H1 (cell line): ENCODE results near the gene SNAI1. TPM values are rescaled to one million over a fixed set of nuclear protein-coding genes. Genes with fewer than 3 reads are reported as not detected.

Source experiments
- CBX5 ChIP-seq: fragments of 300-800, 300-1000 bp; sonication (generic); IDR thresholded peaks from 2 replicates; pipeline ENCODE4 v1.7.1; 2016; ENCODE audit warnings: antibody characterized with exemption, low read length, low read depth
- CEBPB ChIP-seq: IDR thresholded peaks from 2 replicates; pipeline ENCODE4 v1.6.1; 2012; ENCODE audit warnings: low read depth, low read length
- CREB1 ChIP-seq: IDR thresholded peaks from 2 replicates; pipeline ENCODE4 v1.6.1; 2012; ENCODE audit warnings: inconsistent platforms
- CTBP2 ChIP-seq: IDR thresholded peaks from 2 replicates; pipeline ENCODE4 v1.7.0; 2011; ENCODE audit warnings: borderline replicate concordance, mild to moderate bottlenecking, moderate library complexity, mixed read lengths, low read length; ENCODE audit not compliant: insufficient read depth, insufficient read length
- EGR1 ChIP-seq: IDR thresholded peaks from 2 replicates; pipeline ENCODE4 v1.6.1; 2011; ENCODE audit warnings: low read depth, low read length, borderline replicate concordance
- HDAC2 ChIP-seq, 2 experiments: fragments of 300-600 bp in 1 of 2; sonication (generic) in 1 of 2; IDR thresholded peaks; 2 replicates each; pipeline ENCODE4 v1.6.1; 2011 to 2012; ENCODE audit warnings: low read depth in 2 of 2, low read length in 2 of 2, mild to moderate bottlenecking in 2 of 2, moderate library complexity in 2 of 2, borderline replicate concordance in 1 of 2, inconsistent platforms in 1 of 2
- HDAC6 ChIP-seq: IDR thresholded peaks from one replicate; pipeline ENCODE4 v1.7.1; 2012; ENCODE audit warnings: low read depth, mild to moderate bottlenecking, inconsistent platforms, low read length, moderate library complexity
- KDM4A ChIP-seq: IDR thresholded peaks from one replicate; pipeline ENCODE4 v1.7.1; 2012; ENCODE audit warnings: low read depth, mild to moderate bottlenecking, moderate library complexity, low read length, inconsistent platforms; ENCODE audit not compliant: severe bottlenecking
- MAX ChIP-seq: IDR thresholded peaks from 2 replicates; pipeline ENCODE4 v1.6.1; 2012; ENCODE audit warnings: inconsistent platforms
- PHF8 ChIP-seq: fragments of 200-600 bp; sonication (generic); conservative IDR thresholded peaks from 2 replicates; pipeline ENCODE4 v1.7.1; 2012; ENCODE audit warnings: low read depth, mild to moderate bottlenecking, inconsistent platforms, low read length, moderate library complexity
- POLR2A ChIP-seq, 2 experiments: IDR thresholded peaks; 1 replicate in 1 of 2; 2 replicates in 1 of 2; pipeline ENCODE4 v1.6.1; 2011; ENCODE audit warnings: low read depth in 2 of 2, low read length in 2 of 2, mild to moderate bottlenecking in 2 of 2; ENCODE audit errors: control extremely low read depth in 1 of 2
- POU5F1 ChIP-seq: IDR thresholded peaks from 2 replicates; pipeline ENCODE4 v1.6.1; 2011; ENCODE audit warnings: low read depth, mild to moderate bottlenecking, low read length, moderate library complexity
- RBBP5 ChIP-seq: IDR thresholded peaks from 2 replicates; pipeline ENCODE4 v1.7.1; 2012; ENCODE audit warnings: low read depth, mild to moderate bottlenecking, inconsistent platforms, low read length, moderate library complexity, borderline replicate concordance
- SP4 ChIP-seq: IDR thresholded peaks from 2 replicates; pipeline ENCODE4 v1.6.1; 2012; ENCODE audit warnings: low read length, inconsistent platforms
- TAF1 ChIP-seq: IDR thresholded peaks from 2 replicates; pipeline ENCODE4 v1.6.1; 2011; ENCODE audit warnings: mild to moderate bottlenecking, low read depth, low read length
- TAF7 ChIP-seq: optimal IDR thresholded peaks from 2 replicates; pipeline ENCODE3; 2011; ENCODE audit warnings: low read depth, mild to moderate bottlenecking, inconsistent platforms, low read length, moderate library complexity, borderline replicate concordance
- TEAD4 ChIP-seq: IDR thresholded peaks from 2 replicates; pipeline ENCODE4 v1.6.1; 2012; ENCODE audit warnings: low read depth, low read length, inconsistent platforms, mixed read lengths
- ZNF274 ChIP-seq: IDR thresholded peaks from 2 replicates; pipeline ENCODE4 v1.7.0; 2012; ENCODE audit warnings: low read length, borderline replicate concordance; ENCODE audit errors: extremely low read depth
- polyA plus RNA-seq, 7 experiments: library from polyadenylated mRNA; depleted of rRNA in 3 of 7; stranded (reverse) in 5 of 7; unstranded in 2 of 7; fragments of >200 nt in 5 of 7; fragments of 200-250 nt in 2 of 7; gene quantifications; 1 replicate in 5 of 7; 2 replicates in 1 of 7; 4 replicates in 1 of 7; pipeline versions ENCODE4 v1.2.1 to v1.2.3, GENCODE V29; 2011 to 2013; ENCODE audit warnings: missing spikeins in 2 of 7, mixed read lengths in 2 of 7
- total RNA-seq: library from RNA; stranded (reverse); fragmentation: NEBNext Ultra II Directional; extraction: Animal tissue kit (Norgen Biotek cat#: 25700); gene quantifications from 2 replicates; pipeline ENCODE4 v1.2.1, GENCODE V29; 2021

The SNAI1 gene
- total and polyA plus RNA-seq, 2 of the 8 experiments (the other 6 are each of a cell fraction or from before 2014, with no cell fraction given), result 6.5 to 8.0 TPM

- TF ChIP-seq TAF1 (peak; percentile 80), CREB1 (peak; percentile 59; the same call in 1 of the 2 replicates), CEBPB (peak; percentile 67), POU5F1 (no peak), MAX (peak; percentile 41), TAF7 (peak; percentile 49), SP4 (peak; percentile 88), HDAC2 (IDR thresholded peaks at IDR 0.05; ENCODE audit: borderline replicate concordance in 1 of 2, low read depth in 2 of 2, low read length in 2 of 2) (peak in 1 of 2 experiments; percentile 69; a peak in 1 of 4 replicates), TEAD4 (no peak), CTBP2 (no peak), PHF8 (peak; percentile 93), CBX5 (no peak), POLR2A (IDR thresholded peaks at IDR 0.05; ENCODE audit: control extremely low read depth in 1 of 2, low read depth in 2 of 2, low read length in 2 of 2) (peak; percentile 53 to 62; a peak in 2 of 3 replicates), ZNF274 (no peak), EGR1 (0 out of 2 replicates have a peak, but pooled peaks have one; percentile 43), RBBP5 (peak; percentile 94), KDM4A (peak; percentile 51), HDAC6 (no peak)
Measured at GRCh38 chr20:49936153-49937026, 46.4 kb upstream of the SNAI1 start, which contains the start of gene RNF114 (continued).
